Measurements from ENCODE around the gene POU2F2. TPM values are rescaled to one million over a fixed set of nuclear protein-coding genes. Genes with fewer than 3 reads are reported as not detected.
A peak's percentile ranks its signal among the peaks of the same experiment; 100 is the strongest.

Gene POU2F2
- total RNA-seq, 1 experiment from 2014 or later = 0.89 TPM

DNA sequence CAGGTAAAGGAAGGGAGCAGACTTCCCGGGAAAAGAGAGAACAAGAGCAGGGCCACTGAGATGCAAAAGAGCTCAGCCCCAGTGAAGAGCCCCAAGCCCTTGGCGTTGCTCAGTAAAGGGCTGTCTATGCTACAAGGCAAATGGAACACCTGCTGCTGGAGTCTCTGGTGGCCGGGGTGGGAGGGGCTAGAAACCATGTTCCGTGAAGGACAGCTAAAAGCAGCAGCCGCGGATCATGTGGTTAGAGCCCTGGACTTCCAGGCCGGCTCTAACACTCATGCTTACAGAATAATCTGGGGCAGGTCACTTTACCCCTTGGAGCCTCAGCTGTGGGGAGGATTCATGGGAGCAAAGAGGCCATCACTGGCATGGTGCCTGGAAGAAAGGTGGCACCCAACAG lies 17.8 kb downstream of the POU2F2 start:
- no peak overlapping the region for H3K4me3 ChIP-seq (replicated peaks in 1 of 2; ENCODE audit: low read depth in 1 of 2, low read length in 2 of 2)
- intact Hi-C loops (cut with micrococcal nuclease) = no loop called here
- no peaks in the 10 kb centered on the region for H3K9me3 ChIP-seq (ENCODE audit: control insufficient read depth in 1 of 2, insufficient read depth in 1 of 2, low read depth in 1 of 2, low read length in 2 of 2)
- H2AFZ ChIP-seq (ENCODE audit: low read depth, low read length, poor library complexity, severe bottlenecking) = no peak overlapping the region
- peak overlapping the region; percentile 61 for H3K4me2 ChIP-seq (ENCODE audit: low read length)
- peak overlapping the region; percentile 40; the same call in 1 of the 2 replicates for H3K27ac ChIP-seq (ENCODE audit: low read depth, low read length)
- peaks cover 24 to 33% of the 10 kb centered on the region in 2 experiments for H3K4me1 ChIP-seq (ENCODE audit: control insufficient read depth in 1 of 2, insufficient read depth in 2 of 2, low read length in 2 of 2)
- RAD21 ChIA-PET (ENCODE audit: low non-redundant PET in 1 of 2, low total read pairs in 2 of 2, uncharacterized antibody in 2 of 2, unreplicated experiment in 2 of 2) = no interaction called here
- no peak for TF ChIP-seq POLR2AphosphoS5 (IDR thresholded peaks at IDR 0.05; ENCODE audit: low read depth, low read length)
- no peak overlapping the region for H3K9ac ChIP-seq (ENCODE audit: low read length)
- H4K20me1 ChIP-seq (ENCODE audit: insufficient read depth) = no peaks in the 10 kb centered on the region
- H3K27me3 ChIP-seq (ENCODE audit: insufficient read depth, low read length) = no peaks in the 10 kb centered on the region
- no peaks in the 10 kb centered on the region for H3K36me3 ChIP-seq (ENCODE audit: control insufficient read depth in 1 of 2, insufficient read depth in 2 of 2, low read length in 2 of 2)
- DNase-seq (ENCODE audit: low read depth, low spot score) (no peak), ATAC-seq (no peak)
- POLR2A ChIA-PET = interaction anchor here (1.5 to 1.7 kb wide), 2 partner anchors 11 to 128 kb away, joined by 5 read pairs; partner anchors contain the start of gene GSK3A
- CTCF ChIA-PET = interaction anchor here (1.1 to 2.9 kb wide), 9 partner anchors 10 to 326 kb away, joined by 3 to 22 read pairs (median 8); partner anchors contain the start of gene GSK3A
- BruUV-seq (replicated peaks) = no TSS peak
- H3K79me2 ChIP-seq (ENCODE audit: insufficient read depth, low read length) = no peaks in the 10 kb centered on the region
- no peaks in the 10 kb centered on the region for H3K9me2 ChIP-seq (ENCODE audit: insufficient read depth)

DNA sequence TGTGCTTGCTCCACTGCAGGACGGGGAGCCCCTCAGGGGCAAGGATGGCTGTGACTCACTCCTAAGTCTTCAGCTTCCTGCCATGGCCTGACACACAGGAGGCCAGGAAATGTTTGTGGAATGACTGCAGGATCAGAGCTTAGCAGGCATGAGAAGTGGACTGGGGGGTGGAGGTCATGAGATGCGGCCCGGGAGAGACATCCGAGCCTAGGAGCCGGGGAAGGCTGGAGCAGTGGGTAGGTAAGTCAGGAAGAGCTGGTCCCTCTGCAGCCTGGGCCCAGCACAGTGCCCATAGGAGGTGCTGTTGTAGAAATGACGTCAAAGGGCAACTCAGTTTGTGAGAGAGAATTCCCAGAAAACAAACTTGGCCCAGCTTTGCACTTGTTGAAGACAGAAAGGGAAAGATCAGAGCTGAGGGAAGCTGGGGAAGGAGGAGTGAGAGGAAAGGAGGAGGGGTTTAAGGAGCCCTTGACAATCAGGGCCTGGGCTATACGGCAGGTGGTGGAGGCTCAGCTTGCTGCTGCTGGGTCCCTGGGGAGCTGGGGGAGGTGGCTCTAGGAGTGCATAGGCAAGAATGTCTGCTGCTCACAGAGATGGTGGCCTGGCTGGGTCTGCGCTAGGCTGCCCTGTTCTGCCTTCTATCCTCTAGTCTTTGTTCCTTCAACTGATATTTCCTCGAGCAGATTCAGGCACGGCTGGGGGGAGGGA lies 18.5 kb downstream of the POU2F2 start:
- H3K4me1 ChIP-seq (ENCODE audit: control insufficient read depth in 1 of 2, insufficient read depth in 2 of 2, low read length in 2 of 2) = peaks cover 24 to 34% of the 10 kb centered on the region in 2 experiments
- no peaks in the 10 kb centered on the region for H3K79me2 ChIP-seq (ENCODE audit: insufficient read depth, low read length)
- peak overlapping the region; percentile 61 for H3K4me2 ChIP-seq (ENCODE audit: low read length)
- ATAC-seq = peak; percentile 91
- no peaks in the 10 kb centered on the region for H3K36me3 ChIP-seq (ENCODE audit: control insufficient read depth in 1 of 2, insufficient read depth in 2 of 2, low read length in 2 of 2)
- no peaks in the 10 kb centered on the region for H4K20me1 ChIP-seq (ENCODE audit: insufficient read depth)
- no peaks in the 10 kb centered on the region for H3K9me3 ChIP-seq (ENCODE audit: control insufficient read depth in 1 of 2, insufficient read depth in 1 of 2, low read depth in 1 of 2, low read length in 2 of 2)
- H3K27me3 ChIP-seq (ENCODE audit: insufficient read depth, low read length) = no peaks in the 10 kb centered on the region
- DNase-seq (ENCODE audit: low read depth, low spot score) = peak; percentile 64
- ChIA-PET CTCF (interaction anchor here (0.8 to 2.9 kb wide), 18 partner anchors 10 to 326 kb away, joined by 3 to 22 read pairs (median 5); partner anchors contain the start of gene GSK3A), RAD21 (ENCODE audit: low non-redundant PET in 1 of 2, low total read pairs in 2 of 2, uncharacterized antibody in 2 of 2, unreplicated experiment in 2 of 2) (no interaction called here), POLR2A (interaction anchor here (0.7 to 1.8 kb wide), 4 partner anchors 12 to 129 kb away, joined by 3 to 5 read pairs (median 4); partner anchors contain the start of genes GSK3A, POU2F2 and ZNF574)
- H3K9me2 ChIP-seq (ENCODE audit: insufficient read depth) = no peaks in the 10 kb centered on the region
- peak overlapping the region; percentile 40 for H3K27ac ChIP-seq (ENCODE audit: low read depth, low read length)
- H2AFZ ChIP-seq (ENCODE audit: low read depth, low read length, poor library complexity, severe bottlenecking) = no peak overlapping the region
- no peak overlapping the region for H3K9ac ChIP-seq (ENCODE audit: low read length)
- no TSS peak for BruUV-seq (replicated peaks)
- intact Hi-C loops (cut with micrococcal nuclease) = no loop called here
- peak overlapping the region; percentile 10 to 15; a peak in 2 of 4 replicates for H3K4me3 ChIP-seq (replicated peaks in 1 of 2; ENCODE audit: low read depth in 1 of 2, low read length in 2 of 2)
- TF ChIP-seq, protein P1, sequence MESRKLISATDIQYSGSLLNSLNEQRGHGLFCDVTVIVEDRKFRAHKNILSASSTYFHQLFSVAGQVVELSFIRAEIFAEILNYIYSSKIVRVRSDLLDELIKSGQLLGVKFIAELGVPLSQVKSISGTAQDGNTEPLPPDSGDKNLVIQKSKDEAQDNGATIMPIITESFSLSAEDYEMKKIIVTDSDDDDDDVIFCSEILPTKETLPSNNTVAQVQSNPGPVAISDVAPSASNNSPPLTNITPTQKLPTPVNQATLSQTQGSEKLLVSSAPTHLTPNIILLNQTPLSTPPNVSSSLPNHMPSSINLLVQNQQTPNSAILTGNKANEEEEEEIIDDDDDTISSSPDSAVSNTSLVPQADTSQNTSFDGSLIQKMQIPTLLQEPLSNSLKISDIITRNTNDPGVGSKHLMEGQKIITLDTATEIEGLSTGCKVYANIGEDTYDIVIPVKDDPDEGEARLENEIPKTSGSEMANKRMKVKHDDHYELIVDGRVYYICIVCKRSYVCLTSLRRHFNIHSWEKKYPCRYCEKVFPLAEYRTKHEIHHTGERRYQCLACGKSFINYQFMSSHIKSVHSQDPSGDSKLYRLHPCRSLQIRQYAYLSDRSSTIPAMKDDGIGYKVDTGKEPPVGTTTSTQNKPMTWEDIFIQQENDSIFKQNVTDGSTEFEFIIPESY (IDR thresholded peaks at IDR 0.05; ENCODE audit: extremely low read depth, insufficient replicate concordance, low read length) = no peak
- TF ChIP-seq EGR1 (IDR thresholded peaks at IDR 0.05; ENCODE audit: low read depth) = no peak
- no peak for TF ChIP-seq SRF (IDR thresholded peaks at IDR 0.05; ENCODE audit: low read depth)
- TF ChIP-seq FOSL1 (IDR thresholded peaks at IDR 0.05; ENCODE audit: low read depth) = peak; percentile 78
- no peak for TF ChIP-seq CEBPB (IDR thresholded peaks at IDR 0.05; ENCODE audit: low read depth)
- no peak for TF ChIP-seq ATF3 (IDR thresholded peaks at IDR 0.05)
- no peak for TF ChIP-seq EZH2phosphoT487 (IDR thresholded peaks at IDR 0.05; ENCODE audit: borderline replicate concordance)
- peak; percentile 65 for TF ChIP-seq JUND (IDR thresholded peaks at IDR 0.05)
- no peak for TF ChIP-seq POLR2AphosphoS5 (IDR thresholded peaks at IDR 0.05; ENCODE audit: low read depth, low read length)
- TF ChIP-seq REST (IDR thresholded peaks at IDR 0.05; ENCODE audit: low read depth) = no peak
